Karpas-422 (cell line): ENCODE results near the gene UBASH3A. TPM values are rescaled to one million over a fixed set of nuclear protein-coding genes. Genes with fewer than 3 reads are reported as not detected.

Experiments
- DNase-seq: peaks from one replicate; pipeline ENCODE4 v3.0.0-alpha.2; 2015
- H2AFZ ChIP-seq: fragments of 200-600 bp; sonication (generic); 2 replicates; pipeline ENCODE4 v1.6.1; 2014; ENCODE audit warnings: antibody characterized with exemption, low read length, mixed read lengths
- H3K27ac ChIP-seq: fragments of 200-600 bp; sonication (generic); 2 replicates; pipeline ENCODE4 v1.5.1; 2014; ENCODE audit warnings: mild to moderate bottlenecking, low read length, moderate library complexity
- H3K27me3 ChIP-seq: fragments of 200-600 bp; sonication (generic); 2 replicates; pipeline ENCODE4 v1.6.1; 2014; ENCODE audit warnings: low read length, mixed read lengths
- H3K36me3 ChIP-seq: fragments of 200-600 bp; sonication (generic); 2 replicates; pipeline ENCODE4 v1.6.1; 2014; ENCODE audit warnings: low read length, mixed read lengths; ENCODE audit not compliant: insufficient read depth
- H3K4me1 ChIP-seq: fragments of 200-600 bp; sonication (generic); 2 replicates; pipeline ENCODE4 v1.6.1; 2014; ENCODE audit warnings: mild to moderate bottlenecking, low read length, mixed read lengths
- H3K4me2 ChIP-seq: fragments of 200-600 bp; sonication (generic); 2 replicates; pipeline ENCODE4 v1.6.1; 2014; ENCODE audit warnings: low read length, low read depth, mild to moderate bottlenecking; ENCODE audit not compliant: poor library complexity, severe bottlenecking
- H3K4me3 ChIP-seq: fragments of 200-600 bp; sonication (generic); 2 replicates; pipeline ENCODE4 v1.5.1; 2014; ENCODE audit warnings: mild to moderate bottlenecking, antibody characterized with exemption, low read length, mixed read lengths
- H3K79me2 ChIP-seq: fragments of 200-600 bp; sonication (generic); 2 replicates; pipeline ENCODE4 v1.6.1; 2014; ENCODE audit warnings: mild to moderate bottlenecking, low read length, mixed read lengths
- H3K9ac ChIP-seq: fragments of 200-600 bp; sonication (generic); 2 replicates; pipeline ENCODE4 v1.6.0; 2014; ENCODE audit warnings: low read length
- H3K9me2 ChIP-seq: fragments of 200-600 bp; sonication (generic), shearing (Covaris generic); replicated peaks from 2 replicates; pipeline ENCODE4 v1.6.0; 2014; ENCODE audit warnings: mild to moderate bottlenecking, low read length, moderate library complexity; ENCODE audit not compliant: insufficient read depth
- H3K9me3 ChIP-seq: fragments of 300-700, 200-600 bp; sonication (generic); 2 replicates; pipeline ENCODE4 v1.6.1; 2014; ENCODE audit warnings: low read length, mixed read lengths
- H4K20me1 ChIP-seq: fragments of 200-600 bp; sonication (generic); 2 replicates; pipeline ENCODE4 v1.6.1; 2014; ENCODE audit warnings: mild to moderate bottlenecking, antibody characterized with exemption, low read length, low read depth; ENCODE audit not compliant: insufficient read depth
- total RNA-seq: library from RNA; depleted of rRNA; stranded (reverse); fragments of >200 nt; shearing (Covaris generic); gene quantifications from 2 replicates; pipeline ENCODE4 v1.2.3, GENCODE V29; 2014; ENCODE audit warnings: low replicate concordance

Gene UBASH3A
- total RNA-seq, 1 experiment from 2014 or later: not detected

- Histone ChIP-seq H3K36me3 (no peaks in the 10 kb centered on the region), H3K27ac (no peak overlapping the region), H3K4me2 (no peak overlapping the region), H3K27me3 (no peaks in the 10 kb centered on the region), H3K4me1 (peaks cover 85% of the 10 kb centered on the region), H4K20me1 (no peaks in the 10 kb centered on the region), H2AFZ (no peak overlapping the region), H3K9me3 (no peaks in the 10 kb centered on the region), H3K79me2 (no peaks in the 10 kb centered on the region), H3K4me3 (no peak overlapping the region), H3K9me2 (no peaks in the 10 kb centered on the region), H3K9ac (no peak overlapping the region)
- peak; percentile 84 for DNase-seq
These were observed 60.3 kb downstream of the UBASH3A start for GRCh38 chr21:42463861-42464515.

GRCh38 chr21:42465008-42465802, 61.5 kb downstream of the UBASH3A start:
- H3K79me2 ChIP-seq: no peaks in the 10 kb centered on the region
- H3K27me3 ChIP-seq: no peaks in the 10 kb centered on the region
- H2AFZ ChIP-seq: peak overlapping the region; percentile 82; the same call in 1 of the 2 replicates
- peaks cover 81% of the 10 kb centered on the region for H3K4me1 ChIP-seq
- no peaks in the 10 kb centered on the region for H3K9me2 ChIP-seq
- peak overlapping the region; percentile 35; the same call in 1 of the 2 replicates for H3K9ac ChIP-seq
- no peak overlapping the region for H3K4me3 ChIP-seq
- peak overlapping the region; percentile 38 for H3K4me2 ChIP-seq
- H3K27ac ChIP-seq: peak overlapping the region; percentile 12; the same call in 1 of the 2 replicates
- H3K36me3 ChIP-seq: no peaks in the 10 kb centered on the region
- DNase-seq: peak; percentile 48
- H4K20me1 ChIP-seq: no peaks in the 10 kb centered on the region
- no peaks in the 10 kb centered on the region for H3K9me3 ChIP-seq

GRCh38 chr21:42465803-42466127, 62.1 kb downstream of the UBASH3A start:
- Histone ChIP-seq H4K20me1 (no peaks in the 10 kb centered on the region), H2AFZ (no peak overlapping the region), H3K27me3 (no peaks in the 10 kb centered on the region), H3K4me1 (peaks cover 76% of the 10 kb centered on the region), H3K9me2 (no peaks in the 10 kb centered on the region), H3K4me3 (no peak overlapping the region), H3K9ac (0 out of 2 replicates have a peak overlapping the region, but pooled peaks have one; percentile 35), H3K27ac (no peak overlapping the region), H3K79me2 (no peaks in the 10 kb centered on the region), H3K36me3 (no peaks in the 10 kb centered on the region), H3K9me3 (no peaks in the 10 kb centered on the region), H3K4me2 (peak overlapping the region; percentile 38)
- no peak for DNase-seq

- Histone ChIP-seq H3K4me2 (peak overlapping the region; percentile 53), H2AFZ (no peak overlapping the region), H3K36me3 (no peaks in the 10 kb centered on the region), H3K9ac (peak overlapping the region; percentile 37), H4K20me1 (no peaks in the 10 kb centered on the region), H3K9me3 (no peaks in the 10 kb centered on the region), H3K27me3 (no peaks in the 10 kb centered on the region), H3K27ac (no peak overlapping the region), H3K4me1 (peaks cover 73% of the 10 kb centered on the region), H3K4me3 (peak overlapping the region; percentile 21; the same call in 1 of the 2 replicates), H3K79me2 (no peaks in the 10 kb centered on the region), H3K9me2 (no peaks in the 10 kb centered on the region)
- DNase-seq: no peak
These were observed 63.0 kb downstream of the UBASH3A start for GRCh38 chr21:42466700-42467099.

GRCh38 chr21:42467140-42467983, 63.7 kb downstream of the UBASH3A start:
- Histone ChIP-seq H3K79me2 (no peaks in the 10 kb centered on the region), H3K27ac (no peak overlapping the region), H3K9ac (peak overlapping the region; percentile 37), H3K4me1 (peaks cover 73% of the 10 kb centered on the region), H3K27me3 (no peaks in the 10 kb centered on the region), H3K36me3 (no peaks in the 10 kb centered on the region), H3K4me3 (peak overlapping the region; percentile 21; the same call in 1 of the 2 replicates), H3K4me2 (peak overlapping the region; percentile 53), H3K9me3 (no peaks in the 10 kb centered on the region), H2AFZ (0 out of 2 replicates have a peak overlapping the region, but pooled peaks have one; percentile 2), H3K9me2 (no peaks in the 10 kb centered on the region), H4K20me1 (no peaks in the 10 kb centered on the region)
- DNase-seq: peak; percentile 75

GRCh38 chr21:42468491-42469131, 64.9 kb downstream of the UBASH3A start:
- Histone ChIP-seq H3K4me1 (peaks cover 62% of the 10 kb centered on the region), H3K27me3 (no peaks in the 10 kb centered on the region), H4K20me1 (no peaks in the 10 kb centered on the region), H2AFZ (no peak overlapping the region), H3K9ac (peak overlapping the region; percentile 37), H3K79me2 (no peaks in the 10 kb centered on the region), H3K9me2 (no peaks in the 10 kb centered on the region), H3K4me3 (peak overlapping the region; percentile 3; the same call in 1 of the 2 replicates), H3K36me3 (no peaks in the 10 kb centered on the region), H3K9me3 (no peaks in the 10 kb centered on the region), H3K27ac (peak overlapping the region; percentile 47), H3K4me2 (peak overlapping the region; percentile 41)
- no peak for DNase-seq

- Histone ChIP-seq H3K4me3 (peak overlapping the region; percentile 3; the same call in 1 of the 2 replicates), H2AFZ (no peak overlapping the region), H3K4me2 (peak overlapping the region; percentile 41), H4K20me1 (no peaks in the 10 kb centered on the region), H3K4me1 (peaks cover 64% of the 10 kb centered on the region), H3K79me2 (no peaks in the 10 kb centered on the region), H3K27me3 (no peaks in the 10 kb centered on the region), H3K9ac (peak overlapping the region; percentile 37), H3K36me3 (no peaks in the 10 kb centered on the region), H3K9me2 (no peaks in the 10 kb centered on the region), H3K9me3 (no peaks in the 10 kb centered on the region), H3K27ac (peak overlapping the region; percentile 47)
- no peak for DNase-seq
These were observed 65.6 kb downstream of the UBASH3A start for GRCh38 chr21:42469272-42469671.
